Activated CD8-positive, alpha-beta memory T cell treated with anti-CD3 and anti-CD28 coated beads for 24 hours (primary cell): ENCODE data around the gene VAPB.

Source experiments
- DNase-seq: peaks from one replicate; pipeline ENCODE4 v3.0.0-alpha.2; 2020

VAPB gene

GRCh38 chr20:58378704-58379103 is 10.3 kb upstream of the VAPB start:
- DNase-seq: no peak

- DNase-seq: no peak
Observed at GRCh38 chr20:58381627-58382026, 7.4 kb upstream of the VAPB start.

- DNase-seq: no peak
Observed at GRCh38 chr20:58382096-58382495, 6.9 kb upstream of the VAPB start.

GRCh38 chr20:58384821-58385220 is 4.2 kb upstream of the VAPB start:
- no peak for DNase-seq

GRCh38 chr20:58388028-58388601 is 914 bp upstream of the VAPB start:
- DNase-seq: no peak

GRCh38 chr20:58389324-58389967 is 417 bp downstream of the VAPB start:
- DNase-seq: no peak

GRCh38 chr20:58389968-58390658 is 1.1 kb downstream of the VAPB start:
- DNase-seq: no peak

- no peak for DNase-seq
Observed at GRCh38 chr20:58390659-58391035, 1.6 kb downstream of the VAPB start.

GRCh38 chr20:58392286-58392685 is 3.3 kb downstream of the VAPB start:
- DNase-seq: no peak

- DNase-seq: no peak
Observed at GRCh38 chr20:58393299-58393698, 4.3 kb downstream of the VAPB start.

- no peak for DNase-seq
Observed at GRCh38 chr20:58394801-58395200, 5.8 kb downstream of the VAPB start.

GRCh38 chr20:58395604-58396003 is 6.6 kb downstream of the VAPB start:
- no peak for DNase-seq

GRCh38 chr20:58397429-58397828 is 8.4 kb downstream of the VAPB start:
- DNase-seq: no peak

GRCh38 chr20:58398254-58398653 is 9.2 kb downstream of the VAPB start:
- no peak for DNase-seq

GRCh38 chr20:58399926-58400325 is 10.9 kb downstream of the VAPB start:
- no peak for DNase-seq

GRCh38 chr20:58401162-58401561 is 12.1 kb downstream of the VAPB start:
- no peak for DNase-seq

GRCh38 chr20:58402305-58402704 is 13.3 kb downstream of the VAPB start:
- DNase-seq: no peak

- no peak for DNase-seq
Observed at GRCh38 chr20:58402827-58403226, 13.8 kb downstream of the VAPB start.

GRCh38 chr20:58403272-58403671 is 14.2 kb downstream of the VAPB start:
- no peak for DNase-seq

GRCh38 chr20:58405504-58406291 is 16.7 kb downstream of the VAPB start:
- DNase-seq: no peak

- DNase-seq: no peak
Observed at GRCh38 chr20:58406422-58407001, 17.5 kb downstream of the VAPB start.

GRCh38 chr20:58407201-58407873 is 18.3 kb downstream of the VAPB start:
- no peak for DNase-seq
